ENCODE measurements around the gene FPR1.

Gene FPR1

DNA sequence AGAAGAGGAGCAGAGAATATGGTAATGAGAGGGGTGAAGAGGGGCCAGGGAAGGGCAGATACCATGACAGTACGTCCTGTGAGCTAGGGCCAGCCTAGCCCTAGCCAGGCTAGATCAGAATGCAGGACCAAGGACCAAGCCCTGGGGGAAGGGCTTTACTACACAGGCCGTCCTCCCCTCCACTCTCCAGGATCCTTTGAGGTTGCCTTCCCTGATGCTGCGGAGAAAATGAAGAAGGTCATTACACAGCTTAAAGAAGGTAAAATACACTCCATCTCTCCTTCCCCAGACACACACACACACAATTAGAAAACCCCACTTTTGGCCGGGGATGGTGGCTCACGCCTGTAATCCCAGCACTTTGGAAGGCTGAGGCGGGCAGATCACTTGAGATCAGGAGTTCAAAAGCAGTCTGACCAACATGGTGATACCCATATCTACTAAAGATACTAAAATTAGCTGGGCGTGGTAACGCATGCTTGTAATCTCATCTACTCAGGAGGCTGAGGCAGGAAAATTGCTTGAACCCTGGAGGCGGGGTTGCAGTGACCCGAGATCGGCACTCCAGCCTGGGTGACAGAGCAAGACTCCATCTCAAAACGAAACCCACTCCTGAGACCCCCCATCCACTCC is 50.1 kb downstream of the FPR1 start:
- DNase-seq (no peak), ATAC-seq (ENCODE audit: insufficient read depth, low read depth) (no peak)
- Histone ChIP-seq H3K4me2 (ENCODE audit: insufficient read depth, low read length) (no peak overlapping the region), H3K36me3 (ENCODE audit: insufficient read depth, low read length) (peaks cover 7% of the 10 kb centered on the region; the same call in 1 of the 2 replicates), H3K4me3 (ENCODE audit: low read depth in 1 of 2, low read length in 2 of 2) (no peak overlapping the region), H3K4me1 (ENCODE audit: insufficient read depth, low read length) (peaks cover 15% of the 10 kb centered on the region), H2AFZ (ENCODE audit: low read depth, low read length) (no peak overlapping the region), H4K20me1 (ENCODE audit: insufficient read depth, low read length) (no peaks in the 10 kb centered on the region), H3K9me3 (ENCODE audit: insufficient read depth, low read length, severe bottlenecking) (no peaks in the 10 kb centered on the region), H3K27me3 (ENCODE audit: insufficient read depth, low read length, poor library complexity) (no peaks in the 10 kb centered on the region), H3K79me2 (ENCODE audit: insufficient read depth, low read length) (peaks cover 12% of the 10 kb centered on the region), H3K9ac (ENCODE audit: low read depth, low read length) (no peak overlapping the region), H3K27ac (ENCODE audit: low read length) (no peak overlapping the region)
- TF ChIP-seq, protein P1, sequence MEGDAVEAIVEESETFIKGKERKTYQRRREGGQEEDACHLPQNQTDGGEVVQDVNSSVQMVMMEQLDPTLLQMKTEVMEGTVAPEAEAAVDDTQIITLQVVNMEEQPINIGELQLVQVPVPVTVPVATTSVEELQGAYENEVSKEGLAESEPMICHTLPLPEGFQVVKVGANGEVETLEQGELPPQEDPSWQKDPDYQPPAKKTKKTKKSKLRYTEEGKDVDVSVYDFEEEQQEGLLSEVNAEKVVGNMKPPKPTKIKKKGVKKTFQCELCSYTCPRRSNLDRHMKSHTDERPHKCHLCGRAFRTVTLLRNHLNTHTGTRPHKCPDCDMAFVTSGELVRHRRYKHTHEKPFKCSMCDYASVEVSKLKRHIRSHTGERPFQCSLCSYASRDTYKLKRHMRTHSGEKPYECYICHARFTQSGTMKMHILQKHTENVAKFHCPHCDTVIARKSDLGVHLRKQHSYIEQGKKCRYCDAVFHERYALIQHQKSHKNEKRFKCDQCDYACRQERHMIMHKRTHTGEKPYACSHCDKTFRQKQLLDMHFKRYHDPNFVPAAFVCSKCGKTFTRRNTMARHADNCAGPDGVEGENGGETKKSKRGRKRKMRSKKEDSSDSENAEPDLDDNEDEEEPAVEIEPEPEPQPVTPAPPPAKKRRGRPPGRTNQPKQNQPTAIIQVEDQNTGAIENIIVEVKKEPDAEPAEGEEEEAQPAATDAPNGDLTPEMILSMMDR (IDR thresholded peaks at IDR 0.05; ENCODE audit: borderline replicate concordance, extremely low read depth, low read length, poor library complexity, severe bottlenecking): no peak
- TF ChIP-seq EZH2 (IDR thresholded peaks at IDR 0.05; ENCODE audit: borderline replicate concordance, low read depth, low read length, severe bottlenecking): no peak

DNA sequence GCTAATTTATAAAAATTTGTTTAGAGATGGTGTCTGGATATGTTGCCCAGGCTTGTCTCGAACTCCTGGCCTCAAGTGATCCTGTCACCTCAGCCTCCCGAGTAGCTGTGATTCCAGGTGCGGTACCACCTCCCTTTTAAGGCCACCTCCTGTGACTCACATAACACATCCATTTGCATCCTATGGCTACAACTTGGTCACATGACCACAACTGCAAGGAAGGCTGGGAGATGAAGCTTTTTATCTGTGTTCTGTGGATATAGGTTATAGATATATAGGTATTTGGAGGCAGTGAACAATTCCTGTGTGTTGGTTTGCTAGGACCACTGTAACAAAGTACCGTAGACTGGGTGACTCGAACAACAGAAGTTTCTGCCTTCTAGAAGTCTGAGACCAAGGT is 52.5 kb downstream of the FPR1 start:
- TF ChIP-seq, protein P1 (IDR thresholded peaks at IDR 0.05; ENCODE audit: borderline replicate concordance, extremely low read depth, low read length, poor library complexity, severe bottlenecking): no peak
- TF ChIP-seq EZH2 (IDR thresholded peaks at IDR 0.05; ENCODE audit: borderline replicate concordance, low read depth, low read length, severe bottlenecking): no peak
- no peak overlapping the region for H3K4me2 ChIP-seq (ENCODE audit: insufficient read depth, low read length)
- H3K27me3 ChIP-seq (ENCODE audit: insufficient read depth, low read length, poor library complexity): peaks cover 3% of the 10 kb centered on the region
- no peaks in the 10 kb centered on the region for H3K9me3 ChIP-seq (ENCODE audit: insufficient read depth, low read length, severe bottlenecking)
- H3K9ac ChIP-seq (ENCODE audit: low read depth, low read length): no peak overlapping the region
- peaks cover 7% of the 10 kb centered on the region for H3K4me1 ChIP-seq (ENCODE audit: insufficient read depth, low read length)
- ATAC-seq (ENCODE audit: insufficient read depth, low read depth) (no peak), DNase-seq (no peak)
- H2AFZ ChIP-seq (ENCODE audit: low read depth, low read length): no peak overlapping the region
- no peak overlapping the region for H3K4me3 ChIP-seq (ENCODE audit: low read depth in 1 of 2, low read length in 2 of 2)
- no peaks in the 10 kb centered on the region; the same call in 1 of the 2 replicates for H4K20me1 ChIP-seq (ENCODE audit: insufficient read depth, low read length)
- no peaks in the 10 kb centered on the region for H3K36me3 ChIP-seq (ENCODE audit: insufficient read depth, low read length)
- H3K27ac ChIP-seq (ENCODE audit: low read length): no peak overlapping the region
- H3K79me2 ChIP-seq (ENCODE audit: insufficient read depth, low read length): no peaks in the 10 kb centered on the region

DNA sequence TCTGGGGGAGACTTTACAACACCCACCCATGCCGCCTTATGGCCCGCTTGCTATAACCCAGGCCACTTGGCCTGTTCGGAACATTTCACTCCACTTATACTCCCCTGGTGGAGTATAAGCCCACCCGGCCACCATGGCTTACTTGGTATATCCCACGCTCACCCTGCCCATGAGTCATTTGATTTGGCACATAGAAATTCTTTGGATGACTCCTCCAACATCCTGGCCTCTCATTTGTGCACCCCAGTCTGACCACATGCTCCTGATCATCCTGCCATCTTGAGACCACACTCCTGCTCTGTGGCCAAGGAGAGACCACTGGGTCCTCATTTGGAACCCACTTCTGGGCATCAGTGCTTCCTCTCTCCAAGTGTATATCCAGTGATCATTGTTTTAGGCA is 53.4 kb downstream of the FPR1 start:
- no peaks in the 10 kb centered on the region for H3K36me3 ChIP-seq (ENCODE audit: insufficient read depth, low read length)

More for the DNA sequence above, 53.4 kb downstream of the FPR1 start:
- Histone ChIP-seq H4K20me1 (ENCODE audit: insufficient read depth, low read length) (peaks cover 5% of the 10 kb centered on the region; the same call in 1 of the 2 replicates), H3K79me2 (ENCODE audit: insufficient read depth, low read length) (no peaks in the 10 kb centered on the region), H3K4me2 (ENCODE audit: insufficient read depth, low read length) (no peak overlapping the region), H3K9ac (ENCODE audit: low read depth, low read length) (no peak overlapping the region), H2AFZ (ENCODE audit: low read depth, low read length) (no peak overlapping the region), H3K27ac (ENCODE audit: low read length) (no peak overlapping the region), H3K4me1 (ENCODE audit: insufficient read depth, low read length) (peaks cover under 1% of the 10 kb centered on the region; the same call in 1 of the 2 replicates), H3K27me3 (ENCODE audit: insufficient read depth, low read length, poor library complexity) (peaks cover 3% of the 10 kb centered on the region), H3K9me3 (ENCODE audit: insufficient read depth, low read length, severe bottlenecking) (no peaks in the 10 kb centered on the region), H3K4me3 (ENCODE audit: low read depth in 1 of 2, low read length in 2 of 2) (no peak overlapping the region)
- no peak for TF ChIP-seq EZH2 (IDR thresholded peaks at IDR 0.05; ENCODE audit: borderline replicate concordance, low read depth, low read length, severe bottlenecking)
- TF ChIP-seq, protein P1 (IDR thresholded peaks at IDR 0.05; ENCODE audit: borderline replicate concordance, extremely low read depth, low read length, poor library complexity, severe bottlenecking): no peak
- DNase-seq: no peak
- no peak for ATAC-seq (ENCODE audit: insufficient read depth, low read depth)
